CD4-positive, alpha-beta memory T cell (primary cell): ENCODE measurements around the gene CASS4. TPM values are rescaled to one million over a fixed set of nuclear protein-coding genes. Genes with fewer than 3 reads are reported as not detected.

Experiments
- CTCF ChIA-PET: fragments of 350-600 bp; sonication (Branson Sonifier 250); formaldehyde crosslinking; loops from one replicate; lab custom pipeline; 2021; ENCODE audit warnings: inconsistent platforms; ENCODE audit not compliant: partially characterized antibody; lab: Charles Lee
- POLR2A ChIA-PET: fragments of 350-600 bp; sonication (Branson Sonifier 250); formaldehyde crosslinking; loops from one replicate; lab custom pipeline; 2021; ENCODE audit not compliant: partially characterized antibody; lab: Charles Lee
- DNase-seq, 5 donors: peaks; one replicate each; pipeline versions ENCODE4 v3.0.0 to v3.0.0-alpha.2; 2020 to 2022; ENCODE audit warnings: mixed read lengths in 1 of 5
- H3K27ac ChIP-seq: one replicate; pipeline ENCODE4 v1.7.0; 2013; ENCODE audit warnings: low read depth, low read length
- H3K27me3 ChIP-seq: 2 replicates; pipeline ENCODE4 v1.7.0; 2013; ENCODE audit warnings: mild to moderate bottlenecking, low read length, moderate library complexity; ENCODE audit not compliant: insufficient read depth
- H3K36me3 ChIP-seq: 2 replicates; pipeline ENCODE4 v1.7.0; 2013; ENCODE audit warnings: mild to moderate bottlenecking, low read length, moderate library complexity; ENCODE audit not compliant: insufficient read depth
- H3K4me1 ChIP-seq: 2 replicates; pipeline ENCODE4 v1.7.0; 2013; ENCODE audit warnings: mild to moderate bottlenecking, low read length, moderate library complexity; ENCODE audit not compliant: insufficient read depth
- H3K4me3 ChIP-seq, 2 donors: one replicate each; pipeline ENCODE4 v1.7.0; 2013; ENCODE audit warnings: low read length in 2 of 2, mild to moderate bottlenecking in 1 of 2
- H3K9me3 ChIP-seq, 2 donors: one replicate each; pipeline ENCODE4 v1.7.0; 2013; ENCODE audit warnings: low read length in 2 of 2, control low read depth in 1 of 2; ENCODE audit not compliant: control insufficient read depth in 1 of 2
- H3K27ac Mint-ChIP-seq, 7 donors: one replicate each; pipeline ENCODE4 v1.8.0; 2020 to 2021; ENCODE audit warnings: mixed read lengths in 7 of 7, mild to moderate bottlenecking in 6 of 7, inconsistent platforms in 3 of 7, moderate library complexity in 3 of 7
- H3K27me3 Mint-ChIP-seq, 2 donors: one replicate each; pipeline ENCODE4 v1.8.0; 2020 to 2021; ENCODE audit warnings: mixed read lengths in 2 of 2
- H3K36me3 Mint-ChIP-seq, 2 donors: one replicate each; pipeline ENCODE4 v1.8.0; 2020 to 2021; ENCODE audit warnings: mixed read lengths in 2 of 2, inconsistent platforms in 1 of 2, mild to moderate bottlenecking in 1 of 2
- H3K4me1 Mint-ChIP-seq, 4 donors: one replicate each; pipeline ENCODE4 v1.8.0; 2020 to 2021; ENCODE audit warnings: mixed read lengths in 4 of 4, mild to moderate bottlenecking in 1 of 4
- H3K4me3 Mint-ChIP-seq, 8 donors: one replicate each; pipeline ENCODE4 v1.8.0; 2020 to 2021; ENCODE audit warnings: mixed read lengths in 8 of 8, mild to moderate bottlenecking in 7 of 8, moderate library complexity in 6 of 8, inconsistent platforms in 3 of 8
- H3K9me3 Mint-ChIP-seq, 8 donors: one replicate each; pipeline ENCODE4 v1.8.0; 2020 to 2021; ENCODE audit warnings: mixed read lengths in 8 of 8, mild to moderate bottlenecking in 5 of 8, inconsistent platforms in 3 of 8, moderate library complexity in 1 of 8
- intact Hi-C: fragments of 100-400 bp; cut with micrococcal nuclease; formaldehyde crosslinking; loops from one replicate; pipeline ENCODE4 v1.15.1; 2023
- polyA plus RNA-seq, 2 donors: library from polyadenylated mRNA; unstranded; fragments of 300-500 nt; fragmentation: Illumina TruSeq; gene quantifications; one replicate each; pipeline ENCODE4 v1.2.3, GENCODE V29; 2021
- total RNA-seq, 2 experiments: library from RNA; stranded (reverse); gene quantifications; one replicate each; pipeline ENCODE4 v1.2.3, GENCODE V29; 2021

Gene CASS4
- total and polyA plus RNA-seq, 4 experiments from 2014 or later: 3.3 to 10.9 (median 7.9) TPM

GRCh38 chr20:56418385-56418861 is 6.4 kb downstream of the CASS4 start:
- intact Hi-C loops: loop anchor here (10.0 kb wide), 1 partner anchor 976 kb away; the partner anchor contains the start of gene RBM38
- H3K27me3 Mint-ChIP-seq: no peaks in the 10 kb centered on the region

GRCh38 chr20:56420028-56420427 is 8.0 kb downstream of the CASS4 start:
- ChIA-PET CTCF (interaction anchor here (1.2 to 4.6 kb wide), 2 partner anchors 20 to 22 kb away, joined by 4 to 15 read pairs; no protein-coding TSS in a partner anchor), POLR2A (interaction anchor here (2.4 to 2.9 kb wide), 4 partner anchors 9 to 49 kb away, joined by 10 to 36 read pairs (median 14); partner anchors contain the start of genes AURKA, CSTF1 and RTF2)
- H3K9me3 ChIP-seq: no peaks in the 10 kb centered on the region
- H3K4me1 ChIP-seq: peaks cover 85% of the 10 kb centered on the region
- Mint-ChIP-seq H3K27me3 (no peaks in the 10 kb centered on the region), H3K9me3 (no peaks in the 10 kb centered on the region), H3K36me3 (peaks cover 1 to 4% of the 10 kb centered on the region in 2 donors), H3K27ac (peak overlapping the region; percentile 15 to 97 (median 83)), H3K4me3 (peak overlapping the region in 2 of 8 donors; percentile 22 to 40), H3K4me1 (peaks cover 52 to 79% (median 67%) of the 10 kb centered on the region in 4 donors)
- H3K27me3 ChIP-seq: no peaks in the 10 kb centered on the region
- H3K27ac ChIP-seq: peak overlapping the region; percentile 27
- H3K4me3 ChIP-seq: no peak overlapping the region
- H3K36me3 ChIP-seq: no peaks in the 10 kb centered on the region
- DNase-seq: no peak
- intact Hi-C loops: no loop called here

More at GRCh38 chr20:56418385-56418861, 6.4 kb downstream of the CASS4 start:
- ChIA-PET CTCF (interaction anchor here (1.0 to 2.2 kb wide), 6 partner anchors 9 to 25 kb away, joined by 3 to 8 read pairs (median 4); no protein-coding TSS in a partner anchor), POLR2A (interaction anchor here (0.9 to 2.9 kb wide), 10 partner anchors 9 to 50 kb away, joined by 3 to 36 read pairs (median 8); partner anchors contain the start of genes AURKA, CSTF1 and RTF2)
- peak overlapping the region; percentile 66 to 92 (median 74) for H3K4me3 Mint-ChIP-seq
- no peaks in the 10 kb centered on the region for H3K36me3 ChIP-seq
- H3K4me3 ChIP-seq: peak overlapping the region in 1 of 2 donors; percentile 17
- H3K27me3 ChIP-seq: no peaks in the 10 kb centered on the region
- peaks cover 4 to 7% of the 10 kb centered on the region in 2 donors for H3K36me3 Mint-ChIP-seq
- H3K4me1 Mint-ChIP-seq: peaks cover 59 to 91% (median 75%) of the 10 kb centered on the region in 4 donors
- H3K27ac ChIP-seq: peak overlapping the region; percentile 61
- H3K9me3 ChIP-seq: no peaks in the 10 kb centered on the region
- H3K4me1 ChIP-seq: peaks cover 98% of the 10 kb centered on the region
- H3K9me3 Mint-ChIP-seq: no peaks in the 10 kb centered on the region
- H3K27ac Mint-ChIP-seq: peak overlapping the region; percentile 92 to 98 (median 94)
- peak; percentile 47 to 65 (median 56) for DNase-seq

GRCh38 chr20:56420940-56421688 is 9.1 kb downstream of the CASS4 start:
- Histone ChIP-seq H3K4me1 (peaks cover 75% of the 10 kb centered on the region), H3K27me3 (no peaks in the 10 kb centered on the region), H3K36me3 (no peaks in the 10 kb centered on the region), H3K27ac (peak overlapping the region; percentile 27), H3K4me3 (no peak overlapping the region), H3K9me3 (no peaks in the 10 kb centered on the region)
- Mint-ChIP-seq H3K36me3 (peaks cover 0 to 8% of the 10 kb centered on the region in 2 donors), H3K27ac (peak overlapping the region; percentile 57 to 97 (median 84)), H3K27me3 (no peaks in the 10 kb centered on the region), H3K4me3 (peak overlapping the region; percentile 6 to 81 (median 60)), H3K9me3 (no peaks in the 10 kb centered on the region), H3K4me1 (peaks cover 48 to 81% (median 66%) of the 10 kb centered on the region in 4 donors)
- intact Hi-C loops: no loop called here
- POLR2A ChIA-PET: interaction anchor here (0.7 to 3.1 kb wide), 7 partner anchors 9 to 48 kb away, joined by 3 to 27 read pairs (median 5); partner anchors contain the start of genes AURKA, CASS4, CSTF1 and RTF2
- no peak for DNase-seq
- CTCF ChIA-PET: interaction anchor here (0.7 to 4.6 kb wide), 6 partner anchors 9 to 26 kb away, joined by 3 to 29 read pairs (median 10); partner anchors contain the start of gene CASS4

- ChIA-PET POLR2A (interaction anchor here (0.7 to 3.4 kb wide), 7 partner anchors 8 to 47 kb away, joined by 3 to 27 read pairs (median 8); partner anchors contain the start of genes AURKA, CASS4, CSTF1 and RTF2), CTCF (interaction anchor here (1.7 to 4.6 kb wide), 5 partner anchors 10 to 27 kb away, joined by 4 to 29 read pairs (median 10); partner anchors contain the start of gene CASS4)
- DNase-seq: no peak
- peaks cover 66% of the 10 kb centered on the region for H3K4me1 ChIP-seq
- Mint-ChIP-seq H3K4me3 (peak overlapping the region in 7 of 8 donors; percentile 9 to 81 (median 50)), H3K4me1 (peaks cover 41 to 81% (median 58%) of the 10 kb centered on the region in 4 donors), H3K9me3 (no peaks in the 10 kb centered on the region), H3K27ac (peak overlapping the region; percentile 84 to 97 (median 91)), H3K27me3 (no peaks in the 10 kb centered on the region), H3K36me3 (peaks cover 0 to 6% of the 10 kb centered on the region in 2 donors)
- intact Hi-C loops: loop anchor here (2.0 kb wide), 1 partner anchor 19 kb away; no protein-coding TSS in a partner anchor
- peak overlapping the region; percentile 17 for H3K27ac ChIP-seq
- no peaks in the 10 kb centered on the region for H3K36me3 ChIP-seq
- no peak overlapping the region for H3K4me3 ChIP-seq
- H3K9me3 ChIP-seq: no peaks in the 10 kb centered on the region
- H3K27me3 ChIP-seq: no peaks in the 10 kb centered on the region
These were observed 10.2 kb downstream of the CASS4 start for GRCh38 chr20:56422076-56422823.

- H3K4me3 Mint-ChIP-seq: peak overlapping the region in 5 of 8 donors; percentile 14 to 81 (median 59)
- H3K4me1 Mint-ChIP-seq: peaks cover 38 to 81% (median 58%) of the 10 kb centered on the region in 4 donors
- peak overlapping the region; percentile 17 for H3K27ac ChIP-seq
- CTCF ChIA-PET: interaction anchor here (1.4 to 4.6 kb wide), 6 partner anchors 11 to 28 kb away, joined by 4 to 29 read pairs (median 10); partner anchors contain the start of gene CASS4
- peaks cover 2 to 4% of the 10 kb centered on the region in 2 donors for H3K36me3 Mint-ChIP-seq
- POLR2A ChIA-PET: interaction anchor here (0.6 to 3.4 kb wide), 5 partner anchors 9 to 64 kb away, joined by 3 to 27 read pairs (median 4); partner anchors contain the start of genes CASS4 and FAM210B
- no peaks in the 10 kb centered on the region for H3K27me3 ChIP-seq
- H3K27ac Mint-ChIP-seq: peak overlapping the region; percentile 84 to 97 (median 91)
- intact Hi-C loops: loop anchor here (2.0 kb wide), 1 partner anchor 18 kb away; no protein-coding TSS in a partner anchor
- no peaks in the 10 kb centered on the region for H3K9me3 ChIP-seq
- no peaks in the 10 kb centered on the region for H3K9me3 Mint-ChIP-seq
- no peak for DNase-seq
- peaks cover 66% of the 10 kb centered on the region for H3K4me1 ChIP-seq
- no peaks in the 10 kb centered on the region for H3K27me3 Mint-ChIP-seq
- H3K4me3 ChIP-seq: no peak overlapping the region
- no peaks in the 10 kb centered on the region for H3K36me3 ChIP-seq
These were observed 10.7 kb downstream of the CASS4 start for GRCh38 chr20:56422824-56423189.

GRCh38 chr20:56423211-56423610 is 11.2 kb downstream of the CASS4 start:
- intact Hi-C loops: loop anchor here (2.0 kb wide), 1 partner anchor 18 kb away; no protein-coding TSS in a partner anchor
- Mint-ChIP-seq H3K4me3 (peak overlapping the region in 3 of 8 donors; percentile 13 to 50 (median 14)), H3K4me1 (peaks cover 37 to 81% (median 58%) of the 10 kb centered on the region in 4 donors), H3K36me3 (peaks cover 4 to 5% of the 10 kb centered on the region in 2 donors), H3K27ac (peak overlapping the region in 4 of 7 donors; percentile 85 to 97 (median 92)), H3K27me3 (no peaks in the 10 kb centered on the region), H3K9me3 (no peaks in the 10 kb centered on the region)
- no peak for DNase-seq
- no peaks in the 10 kb centered on the region for H3K27me3 ChIP-seq
- no peak overlapping the region for H3K4me3 ChIP-seq
- CTCF ChIA-PET: interaction anchor here (1.4 to 4.6 kb wide), 5 partner anchors 10 to 28 kb away, joined by 4 to 29 read pairs (median 10); partner anchors contain the start of gene CASS4
- H3K4me1 ChIP-seq: peaks cover 66% of the 10 kb centered on the region
- H3K27ac ChIP-seq: no peak overlapping the region
- no peaks in the 10 kb centered on the region for H3K9me3 ChIP-seq
- POLR2A ChIA-PET: interaction anchor here (0.6 to 3.4 kb wide), 5 partner anchors 9 to 64 kb away, joined by 3 to 27 read pairs (median 4); partner anchors contain the start of genes CASS4 and FAM210B
- H3K36me3 ChIP-seq: no peaks in the 10 kb centered on the region
